CD4-positive, alpha-beta T cell (primary cell): Measurements from ENCODE around the gene CADM1. TPM values are rescaled to one million over a fixed set of nuclear protein-coding genes. Genes with fewer than 3 reads are reported as not detected.

Experiments used
- ATAC-seq: fragments of 200-7000 bp; cut with Tn5 transposase; one replicate; pipeline ENCODE4 v1.10.0; 2022; ENCODE audit warnings: mild to moderate bottlenecking; ENCODE audit not compliant: poor library complexity
- CTCF ChIA-PET: fragments of 350-600 bp; sonication (Branson Sonifier 250); formaldehyde crosslinking; loops from one replicate; lab custom pipeline; 2021; ENCODE audit warnings: antibody characterized with exemption, inconsistent platforms; lab: Charles Lee
- POLR2A ChIA-PET: fragments of 350-600 bp; sonication (Branson Sonifier 250); formaldehyde crosslinking; loops from one replicate; lab custom pipeline; 2021; ENCODE audit warnings: antibody characterized with exemption, inconsistent platforms; lab: Charles Lee
- DNase-seq, 14 experiments: peaks; one replicate each; pipeline ENCODE4 v3.0.0-alpha.2; 2013 to 2020; ENCODE audit warnings: mixed read lengths in 2 of 14
- H3K27ac ChIP-seq, 2 donors: one replicate each; pipeline versions ENCODE4 v1.5.1 to v1.7.0; 2013; ENCODE audit warnings: low read length in 2 of 2, low read depth in 1 of 2, mild to moderate bottlenecking in 1 of 2
- H3K27me3 ChIP-seq, 2 experiments: 1 replicate in 1 of 2; 2 replicates in 1 of 2; pipeline versions ENCODE4 v1.6.1 to v1.7.0; 2013; ENCODE audit warnings: low read length in 2 of 2, control low read depth in 1 of 2, mild to moderate bottlenecking in 1 of 2, moderate library complexity in 1 of 2; ENCODE audit not compliant: insufficient read depth in 2 of 2, control insufficient read depth in 1 of 2
- H3K36me3 ChIP-seq: one replicate; pipeline ENCODE4 v1.6.1; 2013; ENCODE audit warnings: low read length, control low read depth; ENCODE audit not compliant: insufficient read depth
- H3K4me1 ChIP-seq: one replicate; pipeline ENCODE4 v1.6.1; 2013; ENCODE audit warnings: low read length, control low read depth; ENCODE audit not compliant: insufficient read depth
- H3K4me3 ChIP-seq: one replicate; pipeline ENCODE4 v1.5.1; 2013; ENCODE audit warnings: mild to moderate bottlenecking, low read length, moderate library complexity
- H3K9me3 ChIP-seq, 2 experiments: 1 replicate in 1 of 2; 2 replicates in 1 of 2; pipeline versions ENCODE4 v1.6.1 to v1.7.0; 2013; ENCODE audit warnings: low read length in 2 of 2, mild to moderate bottlenecking in 2 of 2, control low read depth in 1 of 2, moderate library complexity in 1 of 2; ENCODE audit not compliant: control insufficient read depth in 1 of 2, insufficient read depth in 1 of 2
- H3K27ac Mint-ChIP-seq: one replicate; pipeline ENCODE4 v1.8.0; 2020; ENCODE audit warnings: mixed read lengths
- H3K27me3 Mint-ChIP-seq: one replicate; pipeline ENCODE4 v1.8.0; 2021; ENCODE audit warnings: mixed read lengths
- H3K36me3 Mint-ChIP-seq: one replicate; pipeline ENCODE4 v1.8.0; 2021; ENCODE audit warnings: low read depth, mixed read lengths
- H3K4me1 Mint-ChIP-seq: one replicate; pipeline ENCODE4 v1.8.0; 2021; ENCODE audit warnings: low read depth, mixed read lengths
- H3K4me3 Mint-ChIP-seq: one replicate; pipeline ENCODE4 v1.8.0; 2020; ENCODE audit warnings: mild to moderate bottlenecking, mixed read lengths
- H3K9me3 Mint-ChIP-seq: one replicate; pipeline ENCODE4 v1.8.0; 2020; ENCODE audit warnings: mixed read lengths
- intact Hi-C, 2 experiments: fragments of 100-400 bp; cut with DNase I in 1 of 2; cut with micrococcal nuclease in 1 of 2; formaldehyde crosslinking; loops; one replicate each; pipeline versions ENCODE4 v1.15.1 to v1.9.0; 2023 to 2025; cut with DNase I, micrococcal nuclease
- total RNA-seq, 174 experiments: library from RNA in 2 of 174; stranded (reverse) in 2 of 174; gene quantifications; one replicate each; pipeline ENCODE4 v1.2.3 and lab custom pipeline; 2021 to 2026
- TF ChIP-seq, protein P1 (sequence below): fragments of 200-600 bp; IDR thresholded peaks from one replicate; pipeline ENCODE4 v1.8.0; 2022; ENCODE audit warnings: antibody characterized with exemption, mild to moderate bottlenecking

The CADM1 gene
- total RNA-seq, 2 experiments from 2014 or later, result 1.1 to 1.4 TPM

DNA sequence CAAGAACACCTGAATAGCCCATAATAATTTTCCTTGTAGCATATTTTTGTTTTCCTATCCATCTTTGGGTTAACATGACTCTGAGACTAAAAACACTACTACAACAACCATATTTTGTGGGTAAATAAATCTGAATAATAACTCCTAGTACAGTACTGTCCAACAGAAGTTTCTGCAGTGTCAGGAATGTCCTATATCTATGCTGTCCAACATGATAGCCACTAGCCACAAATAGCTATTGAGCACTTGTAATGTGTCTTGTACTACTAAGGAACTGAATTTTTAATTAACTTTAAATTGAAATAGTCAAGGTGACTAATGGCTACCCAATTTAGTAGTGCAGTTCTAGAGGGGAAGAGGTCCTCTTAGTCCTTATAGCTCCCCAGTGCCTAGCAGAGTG is 135.6 kb downstream of the CADM1 start:
- TF ChIP-seq, protein P1, sequence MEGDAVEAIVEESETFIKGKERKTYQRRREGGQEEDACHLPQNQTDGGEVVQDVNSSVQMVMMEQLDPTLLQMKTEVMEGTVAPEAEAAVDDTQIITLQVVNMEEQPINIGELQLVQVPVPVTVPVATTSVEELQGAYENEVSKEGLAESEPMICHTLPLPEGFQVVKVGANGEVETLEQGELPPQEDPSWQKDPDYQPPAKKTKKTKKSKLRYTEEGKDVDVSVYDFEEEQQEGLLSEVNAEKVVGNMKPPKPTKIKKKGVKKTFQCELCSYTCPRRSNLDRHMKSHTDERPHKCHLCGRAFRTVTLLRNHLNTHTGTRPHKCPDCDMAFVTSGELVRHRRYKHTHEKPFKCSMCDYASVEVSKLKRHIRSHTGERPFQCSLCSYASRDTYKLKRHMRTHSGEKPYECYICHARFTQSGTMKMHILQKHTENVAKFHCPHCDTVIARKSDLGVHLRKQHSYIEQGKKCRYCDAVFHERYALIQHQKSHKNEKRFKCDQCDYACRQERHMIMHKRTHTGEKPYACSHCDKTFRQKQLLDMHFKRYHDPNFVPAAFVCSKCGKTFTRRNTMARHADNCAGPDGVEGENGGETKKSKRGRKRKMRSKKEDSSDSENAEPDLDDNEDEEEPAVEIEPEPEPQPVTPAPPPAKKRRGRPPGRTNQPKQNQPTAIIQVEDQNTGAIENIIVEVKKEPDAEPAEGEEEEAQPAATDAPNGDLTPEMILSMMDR, result no peak
- ATAC-seq (no peak), DNase-seq (no peak)
- Mint-ChIP-seq H3K27ac (no peak overlapping the region), H3K27me3 (no peaks in the 10 kb centered on the region), H3K9me3 (no peaks in the 10 kb centered on the region), H3K36me3 (no peaks in the 10 kb centered on the region), H3K4me1 (no peaks in the 10 kb centered on the region), H3K4me3 (no peak overlapping the region)
- ChIA-PET CTCF (no interaction called here), POLR2A (no interaction called here)
- no peaks in the 10 kb centered on the region for H3K36me3 ChIP-seq
- H3K27me3 ChIP-seq, result no peaks in the 10 kb centered on the region
- no peak overlapping the region for H3K4me3 ChIP-seq
- intact Hi-C loops, result no loop called here
- H3K27ac ChIP-seq, result no peak overlapping the region
- no peaks in the 10 kb centered on the region for H3K9me3 ChIP-seq
- H3K4me1 ChIP-seq, result no peaks in the 10 kb centered on the region

GRCh38 chr11:115366826-115367225 is 137.4 kb downstream of the CADM1 start:
- intact Hi-C loops, result no loop called here
- ChIA-PET POLR2A (no interaction called here), CTCF (no interaction called here)
- Mint-ChIP-seq H3K36me3 (no peaks in the 10 kb centered on the region), H3K27me3 (no peaks in the 10 kb centered on the region), H3K27ac (no peak overlapping the region), H3K4me3 (no peak overlapping the region), H3K4me1 (no peaks in the 10 kb centered on the region), H3K9me3 (no peaks in the 10 kb centered on the region)
- no peak for DNase-seq
- H3K27me3 ChIP-seq, result no peaks in the 10 kb centered on the region
- H3K9me3 ChIP-seq, result no peaks in the 10 kb centered on the region
- no peak overlapping the region for H3K27ac ChIP-seq
- H3K4me1 ChIP-seq, result no peaks in the 10 kb centered on the region
- no peak for ATAC-seq
- TF ChIP-seq, protein P1, result no peak
- no peaks in the 10 kb centered on the region for H3K36me3 ChIP-seq
- H3K4me3 ChIP-seq, result no peak overlapping the region

DNA sequence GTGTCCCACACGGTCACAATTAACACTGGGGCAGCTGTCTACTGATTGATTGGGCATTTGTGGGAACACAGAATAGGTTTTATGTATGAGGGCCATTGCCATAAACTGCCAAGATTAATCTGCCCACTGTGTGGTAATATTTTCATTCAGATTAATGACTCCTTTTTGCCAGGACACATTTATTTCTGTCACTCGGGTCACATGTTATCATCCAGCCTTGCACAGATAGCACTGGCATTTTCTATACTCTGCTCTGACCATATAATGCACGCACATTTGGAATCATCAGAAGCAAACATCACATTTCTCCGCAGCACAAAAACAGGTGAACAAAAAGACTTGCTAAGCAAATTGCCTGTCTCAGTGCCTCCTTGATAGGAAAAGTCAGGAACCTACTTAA is 138.3 kb downstream of the CADM1 start:
- H3K4me1 ChIP-seq, result no peaks in the 10 kb centered on the region
- ChIA-PET POLR2A (no interaction called here), CTCF (no interaction called here)
- H3K27ac ChIP-seq, result no peak overlapping the region
- no peaks in the 10 kb centered on the region for H3K36me3 ChIP-seq
- H3K9me3 ChIP-seq, result no peaks in the 10 kb centered on the region
- ATAC-seq (no peak), DNase-seq (no peak)
- Mint-ChIP-seq H3K36me3 (no peaks in the 10 kb centered on the region), H3K4me1 (no peaks in the 10 kb centered on the region), H3K27ac (no peak overlapping the region), H3K4me3 (no peak overlapping the region), H3K27me3 (no peaks in the 10 kb centered on the region), H3K9me3 (no peaks in the 10 kb centered on the region)
- intact Hi-C loops, result no loop called here
- TF ChIP-seq, protein P1, result no peak
- H3K27me3 ChIP-seq, result no peaks in the 10 kb centered on the region
- H3K4me3 ChIP-seq, result no peak overlapping the region
